ENCODE results near the gene PDZK1IP1. TPM values are rescaled to one million over a fixed set of nuclear protein-coding genes. Genes with fewer than 3 reads are reported as not detected.

PDZK1IP1 gene
- polyA plus RNA-seq, 1 donor from 2014 or later, result not detected

- H2AFZ ChIP-seq (ENCODE audit: low read depth, low read length), result no peak overlapping the region
- no peaks in the 10 kb centered on the region for H3K79me2 ChIP-seq (replicated peaks; ENCODE audit: insufficient read depth, low read length)
- H3K9me2 ChIP-seq (ENCODE audit: insufficient read depth, low read length), result no peaks in the 10 kb centered on the region
- H3F3A ChIP-seq (ENCODE audit: insufficient read depth, low read length, poor library complexity, severe bottlenecking), result no peaks in the 10 kb centered on the region
- H3K4me2 ChIP-seq (ENCODE audit: low read length), result no peak overlapping the region
- no peak overlapping the region for H3K4me3 ChIP-seq (ENCODE audit: low read length)
- no peaks in the 10 kb centered on the region for H3K9me3 ChIP-seq (ENCODE audit: low read length)
- no peaks in the 10 kb centered on the region for H4K20me1 ChIP-seq (ENCODE audit: insufficient read depth)
- no peak overlapping the region for H3K9ac ChIP-seq (ENCODE audit: low read length)
- TF ChIP-seq CTCF (IDR thresholded peaks at IDR 0.05; ENCODE audit: poor library complexity, severe bottlenecking) (no peak), SMC3 (conservative IDR thresholded peaks at IDR 0.05; ENCODE audit: poor library complexity) (no peak), TAF1 (IDR thresholded peaks at IDR 0.05; ENCODE audit: low read depth) (no peak), EZH2 (IDR thresholded peaks at IDR 0.05; ENCODE audit: borderline replicate concordance, insufficient read depth, low read length, poor library complexity, severe bottlenecking) (no peak), REST (IDR thresholded peaks at IDR 0.05; ENCODE audit: borderline replicate concordance) (no peak), MXI1 (conservative IDR thresholded peaks at IDR 0.05; ENCODE audit: poor library complexity, severe bottlenecking) (no peak), EP300 (conservative IDR thresholded peaks at IDR 0.05; ENCODE audit: poor library complexity, severe bottlenecking) (no peak), RAD21 (conservative IDR thresholded peaks at IDR 0.05) (no peak), POLR2AphosphoS5 (IDR thresholded peaks at IDR 0.05) (no peak)
- no peaks in the 10 kb centered on the region for H3K36me3 ChIP-seq (ENCODE audit: insufficient read depth, low read length)
- peaks cover 66% of the 10 kb centered on the region for H3K27me3 ChIP-seq (ENCODE audit: insufficient read depth, low read depth, low read length)
- no peak overlapping the region for H3K27ac ChIP-seq (ENCODE audit: low read length)
Measured at GRCh38 chr1:47235806-47236205, 46.0 kb upstream of the PDZK1IP1 start.

GRCh38 chr1:47235241-47235681 is 45.4 kb upstream of the PDZK1IP1 start:
- no peak for TF ChIP-seq TAF1 (IDR thresholded peaks at IDR 0.05; ENCODE audit: low read depth)
- no peak for TF ChIP-seq RAD21 (conservative IDR thresholded peaks at IDR 0.05)
- no peaks in the 10 kb centered on the region for H3K36me3 ChIP-seq (ENCODE audit: insufficient read depth, low read length)
- no peaks in the 10 kb centered on the region for H3K9me3 ChIP-seq (ENCODE audit: low read length)
- no peaks in the 10 kb centered on the region for H4K20me1 ChIP-seq (ENCODE audit: insufficient read depth)
- no peaks in the 10 kb centered on the region for H3F3A ChIP-seq (ENCODE audit: insufficient read depth, low read length, poor library complexity, severe bottlenecking)
- no peak overlapping the region for H3K9ac ChIP-seq (ENCODE audit: low read length)
- no peaks in the 10 kb centered on the region for H3K79me2 ChIP-seq (replicated peaks; ENCODE audit: insufficient read depth, low read length)
- no peak overlapping the region for H3K4me3 ChIP-seq (ENCODE audit: low read length)
- no peak overlapping the region for H3K4me2 ChIP-seq (ENCODE audit: low read length)
- H3K27me3 ChIP-seq (ENCODE audit: insufficient read depth, low read depth, low read length), result peaks cover 71% of the 10 kb centered on the region
- H2AFZ ChIP-seq (ENCODE audit: low read depth, low read length), result no peak overlapping the region
- H3K9me2 ChIP-seq (ENCODE audit: insufficient read depth, low read length), result no peaks in the 10 kb centered on the region
- no peak overlapping the region for H3K27ac ChIP-seq (ENCODE audit: low read length)

GRCh38 chr1:47233186-47233585 is 43.4 kb upstream of the PDZK1IP1 start:
- no peak overlapping the region for H2AFZ ChIP-seq (ENCODE audit: low read depth, low read length)
- H3K79me2 ChIP-seq (replicated peaks; ENCODE audit: insufficient read depth, low read length), result no peaks in the 10 kb centered on the region
- H3K4me2 ChIP-seq (ENCODE audit: low read length), result no peak overlapping the region
- no peak for TF ChIP-seq POLR2AphosphoS5 (IDR thresholded peaks at IDR 0.05)
- H3F3A ChIP-seq (ENCODE audit: insufficient read depth, low read length, poor library complexity, severe bottlenecking), result no peaks in the 10 kb centered on the region
- H3K36me3 ChIP-seq (ENCODE audit: insufficient read depth, low read length), result no peaks in the 10 kb centered on the region
- H3K9me2 ChIP-seq (ENCODE audit: insufficient read depth, low read length), result no peaks in the 10 kb centered on the region
- no peak overlapping the region for H3K4me3 ChIP-seq (ENCODE audit: low read length)
- H4K20me1 ChIP-seq (ENCODE audit: insufficient read depth), result no peaks in the 10 kb centered on the region
- peaks cover 91% of the 10 kb centered on the region for H3K27me3 ChIP-seq (ENCODE audit: insufficient read depth, low read depth, low read length)
- no peak overlapping the region for H3K9ac ChIP-seq (ENCODE audit: low read length)
- H3K27ac ChIP-seq (ENCODE audit: low read length), result no peak overlapping the region
- H3K9me3 ChIP-seq (ENCODE audit: low read length), result no peaks in the 10 kb centered on the region

All from neural cell (in vitro differentiated cells).